GM18502 (cell line): ENCODE data around the gene STK38L.

Source experiments
- ATAC-seq: cut with Tn5 transposase; IDR thresholded peaks from one replicate; pipeline ENCODE4 v1.9.1; 2021; ENCODE audit warnings: mild to moderate bottlenecking; ENCODE audit not compliant: unreplicated experiment, poor library complexity

Gene STK38L

DNA sequence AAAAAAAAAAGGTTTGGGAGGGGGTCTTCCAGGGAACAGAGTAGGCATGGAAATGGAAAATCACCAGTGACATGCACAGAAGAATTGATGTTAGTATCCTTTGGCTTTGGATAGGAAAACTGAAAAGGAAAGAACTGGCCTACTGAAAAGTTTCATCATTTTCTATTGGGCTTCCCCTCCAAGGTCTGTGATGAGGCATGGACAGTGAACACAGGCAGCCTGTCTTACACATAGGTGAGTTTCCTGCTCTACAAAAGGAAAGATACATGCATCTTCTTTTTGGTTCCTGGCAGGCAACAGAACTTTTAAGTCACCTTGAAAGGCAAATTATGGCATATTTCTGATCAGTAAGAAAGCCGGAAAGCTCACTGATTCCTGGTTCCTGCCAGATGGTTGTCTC, 94.4 kb downstream of the STK38L start:
- ATAC-seq: no peak

- ATAC-seq: no peak
Observed at GRCh38 chr12:27340971-27341370, 96.9 kb downstream of the STK38L start.

- no peak for ATAC-seq
Observed at GRCh38 chr12:27342536-27342935, 98.5 kb downstream of the STK38L start.

- ATAC-seq: no peak
Observed at GRCh38 chr12:27343255-27344000, 99.3 kb downstream of the STK38L start.

- ATAC-seq: no peak
Observed at GRCh38 chr12:27344246-27344645, 100.2 kb downstream of the STK38L start.

DNA sequence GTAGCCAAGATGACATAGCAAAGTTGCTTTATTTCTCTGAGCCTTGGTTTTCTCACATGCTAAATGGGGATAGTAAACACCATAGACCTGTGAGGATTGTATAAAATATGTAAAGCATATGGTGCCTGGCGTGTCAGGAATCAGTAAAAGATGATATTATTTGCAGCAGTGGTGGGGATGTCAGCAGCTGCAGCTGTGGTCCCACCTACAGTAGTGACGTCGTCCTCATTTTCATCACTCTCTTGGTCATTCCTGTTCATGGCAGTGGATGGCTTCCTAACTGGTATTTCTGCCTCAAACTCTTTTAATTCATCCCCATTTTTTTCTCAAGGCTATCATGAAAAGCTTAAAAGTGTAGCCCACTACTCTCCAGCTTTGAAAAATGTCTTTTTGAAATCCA, 100.7 kb downstream of the STK38L start:
- ATAC-seq: no peak

- ATAC-seq: no peak
Observed at GRCh38 chr12:27345376-27345775, 101.3 kb downstream of the STK38L start.

- no peak for ATAC-seq
Observed at GRCh38 chr12:27347779-27348178, 103.7 kb downstream of the STK38L start.

DNA sequence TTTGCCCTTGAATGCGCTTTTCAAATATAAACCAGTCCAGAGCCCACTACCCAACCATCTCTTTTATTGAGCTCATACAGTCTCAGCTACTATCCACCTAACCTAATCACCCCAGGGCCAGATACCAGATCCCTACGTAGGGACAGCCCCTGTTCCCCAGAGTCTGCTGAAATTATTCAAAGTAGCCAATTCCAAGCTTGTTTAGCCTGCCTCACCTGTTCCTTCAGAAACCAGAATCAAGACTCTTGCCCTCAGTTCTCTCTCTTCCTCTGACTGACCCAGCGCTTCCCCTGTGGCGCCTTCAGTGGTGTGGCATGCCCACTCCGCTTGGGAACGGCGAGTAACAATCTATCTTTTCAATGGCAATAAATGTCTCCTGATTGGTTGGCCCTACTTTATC, 107.4 kb downstream of the STK38L start:
- no peak for ATAC-seq

- ATAC-seq: no peak
Observed at GRCh38 chr12:27355486-27355885, 111.4 kb downstream of the STK38L start.

GRCh38 chr12:27355979-27356378, 111.9 kb downstream of the STK38L start:
- no peak for ATAC-seq

DNA sequence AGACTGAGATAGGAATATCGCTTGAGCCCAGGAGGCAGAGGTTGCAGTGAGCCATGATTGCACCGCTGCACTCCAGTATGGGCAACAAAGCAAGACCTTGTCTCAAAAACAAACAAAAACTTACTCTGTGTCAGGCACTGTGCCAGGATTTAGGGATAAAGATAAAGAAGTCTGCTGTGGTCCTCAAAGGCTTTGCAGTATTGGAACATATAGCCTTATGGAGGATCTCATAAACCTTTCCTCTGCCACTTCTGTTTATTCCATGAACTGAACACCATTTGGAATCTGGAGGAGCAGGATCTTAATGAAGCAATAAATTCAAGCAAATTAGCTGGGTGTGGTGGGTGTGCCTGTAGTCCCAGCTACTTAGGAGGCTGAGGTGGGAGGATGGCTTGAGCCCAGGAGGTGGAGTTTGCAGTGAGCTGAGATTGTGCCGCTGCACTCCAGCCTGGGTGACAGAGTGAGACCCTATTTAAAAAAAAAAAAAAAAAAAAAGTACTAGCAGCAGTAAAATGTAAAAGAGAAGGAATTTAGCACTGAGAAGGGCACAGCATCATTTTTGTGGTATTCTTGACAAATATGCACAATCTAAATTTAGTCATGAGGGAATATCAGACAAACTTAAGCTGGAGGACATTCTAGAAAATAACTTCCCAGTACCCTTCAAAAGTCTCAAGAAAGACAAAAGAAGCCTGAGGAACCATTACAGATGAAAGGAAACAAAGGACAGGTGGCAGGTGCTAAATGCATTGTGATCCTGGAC, 115.7 kb downstream of the STK38L start:
- no peak for ATAC-seq

- ATAC-seq: no peak
Observed at GRCh38 chr12:27361372-27361771, 117.3 kb downstream of the STK38L start.

DNA sequence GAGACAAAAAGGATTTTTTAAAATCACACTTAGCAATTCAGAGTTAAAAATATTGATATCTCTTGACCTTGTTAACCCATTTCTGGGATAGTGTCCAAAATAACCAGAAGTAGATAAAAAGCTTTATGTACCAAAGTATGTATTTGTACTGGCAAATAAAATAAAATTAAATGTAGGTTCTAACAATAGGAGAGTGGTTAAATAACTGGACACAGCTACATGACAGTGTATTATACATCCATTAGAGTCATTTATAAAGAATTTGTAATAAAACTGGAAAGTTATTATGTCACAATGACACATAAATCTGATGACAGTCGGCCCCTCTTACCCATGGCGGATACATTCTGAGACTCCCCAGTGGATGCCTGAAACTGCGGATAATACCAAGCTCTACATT, 122.5 kb downstream of the STK38L start:
- no peak for ATAC-seq

GRCh38 chr12:27367078-27367477, 123.0 kb downstream of the STK38L start:
- ATAC-seq: no peak
